ENCODE results near the gene ATF7IP. TPM values are rescaled to one million over a fixed set of nuclear protein-coding genes. Genes with fewer than 3 reads are reported as not detected.

The ATF7IP gene
- total and polyA plus RNA-seq, 7 donors = 3.9 to 56.3 (median 28.5) TPM

- TF ChIP-seq CTCF (IDR thresholded peaks at IDR 0.05) = no peak
- intact Hi-C loops (cut with DNase I) = loop anchor here in 1 of 2 donors (5.0 kb wide), 1 partner anchor 185 kb away; no protein-coding TSS in a partner anchor
- DNase-seq (no peak), ATAC-seq (no peak)
- Histone ChIP-seq H3K9me3 (peaks cover 5% of the 10 kb centered on the region), H3K27me3 (ENCODE audit: insufficient read depth in 3 of 3, low read length in 2 of 3) (no peaks in the 10 kb centered on the region), H3K36me3 (ENCODE audit: insufficient read depth in 1 of 2, low read depth in 1 of 2) (peaks cover 4 to 10% of the 10 kb centered on the region in 2 donors), H3K27ac (no peak overlapping the region), H3K4me3 (no peak overlapping the region), H3K4me1 (peaks cover 14% of the 10 kb centered on the region)
- 73 to 74% (median 73%) methylated on average over 4 of the region's 4 CpGs for WGBS, 3 donors
Observed at GRCh38 chr12:14422516-14423230, 57.2 kb downstream of the ATF7IP start.

- TF ChIP-seq CTCF (IDR thresholded peaks at IDR 0.05) = no peak
- 99 to 100% (median 100%) methylated on average over 3 of the region's 3 CpGs for WGBS, 3 donors
- intact Hi-C loops (cut with DNase I) = loop anchor here in 1 of 2 donors (5.0 kb wide), 1 partner anchor 187 kb away; no protein-coding TSS in a partner anchor
- H3K9me3 ChIP-seq = peaks cover 5% of the 10 kb centered on the region
- H3K4me1 ChIP-seq = peaks cover 9% of the 10 kb centered on the region
- H3K36me3 ChIP-seq (ENCODE audit: insufficient read depth in 1 of 2, low read depth in 1 of 2) = peaks cover 4 to 10% of the 10 kb centered on the region in 2 donors
- no peak overlapping the region for H3K4me3 ChIP-seq
- no peak for ATAC-seq
- no peak overlapping the region for H3K27ac ChIP-seq
- H3K27me3 ChIP-seq (ENCODE audit: insufficient read depth in 3 of 3, low read length in 2 of 3) = no peaks in the 10 kb centered on the region
- no peak for DNase-seq
Observed at GRCh38 chr12:14424545-14424944, 59.1 kb downstream of the ATF7IP start.

- peaks cover 8% of the 10 kb centered on the region for H3K9me3 ChIP-seq
- H3K4me3 ChIP-seq = no peak overlapping the region
- H3K27me3 ChIP-seq (ENCODE audit: insufficient read depth in 3 of 3, low read length in 2 of 3) = no peaks in the 10 kb centered on the region
- DNase-seq (no peak), ATAC-seq (no peak)
- H3K4me1 ChIP-seq = peaks cover 12% of the 10 kb centered on the region
- peaks cover 0 to 10% of the 10 kb centered on the region in 2 donors for H3K36me3 ChIP-seq (ENCODE audit: insufficient read depth in 1 of 2, low read depth in 1 of 2)
- no peak overlapping the region for H3K27ac ChIP-seq
- TF ChIP-seq CTCF (IDR thresholded peaks at IDR 0.05) = no peak
- intact Hi-C loops (cut with DNase I) = no loop called here
Observed at GRCh38 chr12:14426792-14427191, 61.3 kb downstream of the ATF7IP start.

GRCh38 chr12:14427929-14428328 lies 62.4 kb downstream of the ATF7IP start:
- H3K27ac ChIP-seq = no peak overlapping the region
- ATAC-seq = no peak
- no peak for DNase-seq
- intact Hi-C loops (cut with DNase I) = no loop called here
- no peak for TF ChIP-seq CTCF (IDR thresholded peaks at IDR 0.05)
- 94 to 100% (median 100%) methylated on average over 1 of the region's 1 CpG for WGBS, 3 donors
- H3K4me3 ChIP-seq = no peak overlapping the region
- peaks cover 12% of the 10 kb centered on the region for H3K4me1 ChIP-seq
- no peaks in the 10 kb centered on the region for H3K27me3 ChIP-seq (ENCODE audit: insufficient read depth in 3 of 3, low read length in 2 of 3)
- peaks cover 0 to 10% of the 10 kb centered on the region in 2 donors for H3K36me3 ChIP-seq (ENCODE audit: insufficient read depth in 1 of 2, low read depth in 1 of 2)
- H3K9me3 ChIP-seq = peaks cover 6% of the 10 kb centered on the region
